OCI-LY7 (cell line): ENCODE measurements around the gene DDN. TPM values are rescaled to one million over a fixed set of nuclear protein-coding genes. Genes with fewer than 3 reads are reported as not detected.

ENCODE experiments used
- BruUV-seq: library from RNA; stranded (reverse); fragments of 400-500 nt; replicated peaks from 2 replicates; lab custom pipeline; 2021; lab: Mats Ljungman, UMichigan
- CTCF ChIA-PET: fragments of 300-600 bp; sonication (Branson Sonifier 250); formaldehyde crosslinking; loops from one replicate; lab custom pipeline; 2022; ENCODE audit warnings: antibody characterized with exemption; ENCODE audit not compliant: unreplicated experiment; lab: Charles Lee
- POLR2A ChIA-PET: fragments of 300-600 bp; sonication (Branson Sonifier 250); formaldehyde crosslinking; loops from one replicate; lab custom pipeline; 2022; ENCODE audit warnings: antibody characterized with exemption; lab: Charles Lee
- DNase-seq: peaks from one replicate; pipeline ENCODE4 v3.0.0-alpha.2; 2015; ENCODE audit warnings: low spot score
- H2AFZ ChIP-seq: fragments of 200-600 bp; sonication (generic), shearing (Covaris generic); 2 replicates; pipeline ENCODE4 v1.6.1; 2014; ENCODE audit warnings: mild to moderate bottlenecking, antibody characterized with exemption, low read length, moderate library complexity
- H3K27ac ChIP-seq: fragments of 200-600 bp; sonication (generic); 2 replicates; pipeline ENCODE4 v1.5.1; 2014; ENCODE audit warnings: mixed run types, low read depth, mild to moderate bottlenecking, moderate library complexity, low read length, inconsistent platforms; ENCODE audit not compliant: poor library complexity, severe bottlenecking
- H3K36me3 ChIP-seq: fragments of 200-600 bp; sonication (generic); 2 replicates; pipeline ENCODE4 v1.6.1; 2014; ENCODE audit warnings: mild to moderate bottlenecking, antibody characterized with exemption, low read length, moderate library complexity, mixed read lengths; ENCODE audit not compliant: insufficient read depth
- H3K4me1 ChIP-seq: fragments of 200-600 bp; sonication (generic); 2 replicates; pipeline ENCODE4 v1.5.1; 2014; ENCODE audit warnings: mild to moderate bottlenecking, low read length; ENCODE audit not compliant: insufficient read depth, poor library complexity, severe bottlenecking
- H3K4me2 ChIP-seq: fragments of 200-600 bp; sonication (generic); 2 replicates; pipeline ENCODE4 v1.6.1; 2014; ENCODE audit warnings: mild to moderate bottlenecking, low read length
- H3K4me3 ChIP-seq: fragments of 200-600 bp; sonication (generic); 2 replicates; pipeline ENCODE4 v1.5.1; 2014; ENCODE audit warnings: mild to moderate bottlenecking, low read depth, low read length; ENCODE audit not compliant: poor library complexity, severe bottlenecking
- H3K79me2 ChIP-seq: fragments of 200-600 bp; sonication (generic); 2 replicates; pipeline ENCODE4 v1.6.1; 2016; ENCODE audit warnings: low read depth, mild to moderate bottlenecking, low read length, moderate library complexity, mixed read lengths; ENCODE audit not compliant: insufficient read depth
- H3K9me2 ChIP-seq: fragments of 200-600 bp; sonication (generic); 2 replicates; pipeline ENCODE4 v1.6.1; 2016; ENCODE audit warnings: mild to moderate bottlenecking, low read length, mixed read lengths; ENCODE audit not compliant: insufficient read depth
- H3K9me3 ChIP-seq: fragments of 200-600 bp; sonication (generic); 2 replicates; pipeline ENCODE4 v1.6.1; 2014; ENCODE audit warnings: mild to moderate bottlenecking, mixed run types, low read length, mixed read lengths
- H4K20me1 ChIP-seq: fragments of 200-600 bp; sonication (generic); 2 replicates; pipeline ENCODE4 v1.6.1; 2014; ENCODE audit warnings: mild to moderate bottlenecking, antibody characterized with exemption, low read length, moderate library complexity, mixed read lengths; ENCODE audit not compliant: insufficient read depth
- CTCF ChIP-seq: fragments of 200-600 bp; sonication (generic); conservative IDR thresholded peaks from 2 replicates; pipeline ENCODE4 v1.5.1; 2014; ENCODE audit warnings: mild to moderate bottlenecking, antibody characterized with exemption, low read length, moderate library complexity, mixed read lengths
- EZH2phosphoT487 ChIP-seq: fragments of 200-600 bp; sonication (generic); IDR thresholded peaks from 2 replicates; pipeline ENCODE4 v1.6.1; 2018; ENCODE audit warnings: low read depth, borderline replicate concordance, mild to moderate bottlenecking, mixed run types, antibody characterized with exemption, low read length, moderate library complexity, mixed read lengths
- intact Hi-C: fragments of 100-400 bp; cut with micrococcal nuclease; formaldehyde crosslinking; loops from one replicate; pipeline ENCODE4 v1.10.0; 2022; ENCODE audit not compliant: unreplicated experiment
- total RNA-seq, 2 experiments: library from RNA; depleted of rRNA in 1 of 2; stranded (reverse); fragments of >200 nt in 1 of 2; shearing (Covaris generic) in 1 of 2; gene quantifications; 2 replicates each; pipeline ENCODE4 v1.2.3, GENCODE V29; 2014 to 2022

The DDN gene
- total RNA-seq, 2 experiments from 2014 or later: 0.13 TPM; not detected in 1

- Histone ChIP-seq H3K4me1 (no peaks in the 10 kb centered on the region), H3K36me3 (peaks cover 18% of the 10 kb centered on the region), H3K27ac (no peak overlapping the region), H3K4me2 (no peak overlapping the region), H3K4me3 (no peak overlapping the region), H3K9me2 (no peaks in the 10 kb centered on the region), H3K79me2 (0 out of 2 replicates have a peak, but pooled peaks cover 5% of the 10 kb centered on the region), H3K9me3 (no peaks in the 10 kb centered on the region), H4K20me1 (no peaks in the 10 kb centered on the region), H2AFZ (no peak overlapping the region)
- intact Hi-C loops: no loop called here
- POLR2A ChIA-PET: interaction anchor here (0.6 to 0.9 kb wide), 3 partner anchors 11 to 96 kb away, joined by 3 read pairs; partner anchors contain the start of gene DDX23
- BruUV-seq: no TSS peak
- no peak for DNase-seq
- TF ChIP-seq EZH2phosphoT487 (no peak), CTCF (no peak)
- CTCF ChIA-PET: interaction anchor here (0.6 kb wide), 1 partner anchor 18 kb away, joined by 3 read pairs; no protein-coding TSS in a partner anchor
Observed at GRCh38 chr12:48947727-48948126, 51.4 kb downstream of the DDN start.

GRCh38 chr12:48946943-48947342, 52.2 kb downstream of the DDN start:
- H3K4me1 ChIP-seq: no peaks in the 10 kb centered on the region
- no peak for DNase-seq
- no TSS peak for BruUV-seq
- H3K4me2 ChIP-seq: no peak overlapping the region
- H4K20me1 ChIP-seq: no peaks in the 10 kb centered on the region
- no peak overlapping the region for H3K4me3 ChIP-seq
- ChIA-PET POLR2A (interaction anchor here (0.7 to 0.9 kb wide), 2 partner anchors 12 to 34 kb away, joined by 3 to 4 read pairs; no protein-coding TSS in a partner anchor), CTCF (no interaction called here)
- H2AFZ ChIP-seq: no peak overlapping the region
- H3K27ac ChIP-seq: no peak overlapping the region
- H3K36me3 ChIP-seq: peaks cover 16% of the 10 kb centered on the region
- intact Hi-C loops: no loop called here
- H3K9me2 ChIP-seq: no peaks in the 10 kb centered on the region
- TF ChIP-seq CTCF (no peak), EZH2phosphoT487 (no peak)
- 0 out of 2 replicates have a peak, but pooled peaks cover 5% of the 10 kb centered on the region for H3K79me2 ChIP-seq
- no peaks in the 10 kb centered on the region for H3K9me3 ChIP-seq

- H3K4me3 ChIP-seq: no peak overlapping the region
- CTCF ChIA-PET: no interaction called here
- intact Hi-C loops: no loop called here
Observed at GRCh38 chr12:48946205-48946604, 53.0 kb downstream of the DDN start.

More at GRCh38 chr12:48946205-48946604, 53.0 kb downstream of the DDN start:
- POLR2A ChIA-PET: no interaction called here
- H3K9me2 ChIP-seq: no peaks in the 10 kb centered on the region
- TF ChIP-seq EZH2phosphoT487 (no peak), CTCF (no peak)
- no peak for DNase-seq
- H3K4me1 ChIP-seq: no peaks in the 10 kb centered on the region
- H2AFZ ChIP-seq: no peak overlapping the region
- H3K79me2 ChIP-seq: 0 out of 2 replicates have a peak, but pooled peaks cover 5% of the 10 kb centered on the region
- peaks cover 21% of the 10 kb centered on the region for H3K36me3 ChIP-seq
- H3K9me3 ChIP-seq: no peaks in the 10 kb centered on the region
- BruUV-seq: no TSS peak
- no peak overlapping the region for H3K4me2 ChIP-seq
- no peaks in the 10 kb centered on the region for H4K20me1 ChIP-seq
- no peak overlapping the region for H3K27ac ChIP-seq
